PC-9 (cell line): Measurements from ENCODE around the gene TBX18. TPM values are rescaled to one million over a fixed set of nuclear protein-coding genes. Genes with fewer than 3 reads are reported as not detected.

Experiments
- BruUV-seq: library from RNA; stranded (reverse); fragments of 400-500 nt; replicated peaks from 2 replicates; lab custom pipeline; 2021; lab: Mats Ljungman, UMichigan
- CTCF ChIA-PET: fragments of 300-600 bp; sonication (Branson Sonifier 250); formaldehyde crosslinking; loops from one replicate; lab custom pipeline; 2022; ENCODE audit warnings: antibody characterized with exemption; lab: Charles Lee
- POLR2A ChIA-PET: fragments of 300-600 bp; sonication (Branson Sonifier 250); formaldehyde crosslinking; loops from one replicate; lab custom pipeline; 2022; ENCODE audit warnings: antibody characterized with exemption; ENCODE audit not compliant: unreplicated experiment; lab: Charles Lee
- DNase-seq, 2 experiments: peaks; one replicate each; pipeline versions ENCODE4 v3.0.0 to v3.0.0-alpha.2; 2015 to 2022; ENCODE audit warnings: mixed read lengths in 1 of 2
- H2AFZ ChIP-seq: fragments of 200-600 bp; sonication (generic); 2 replicates; pipeline ENCODE4 v1.8.1; 2017; ENCODE audit warnings: antibody characterized with exemption
- H3F3A ChIP-seq: fragments of 200-600 bp; sonication (generic); 2 replicates; pipeline ENCODE4 v1.8.1; 2017; ENCODE audit warnings: antibody characterized with exemption, mild to moderate bottlenecking, low read depth; ENCODE audit not compliant: insufficient read depth
- H3K27ac ChIP-seq: fragments of 200-600 bp; sonication (generic); 2 replicates; pipeline ENCODE4 v1.6.1; 2016; ENCODE audit warnings: mixed run types
- H3K27me3 ChIP-seq: fragments of 200-600 bp; sonication (generic); 2 replicates; pipeline ENCODE4 v1.6.1; 2016; ENCODE audit warnings: low read depth, mixed run types; ENCODE audit not compliant: insufficient read depth
- H3K36me3 ChIP-seq: fragments of 200-600 bp; sonication (generic); 2 replicates; pipeline ENCODE4 v1.6.1; 2016; ENCODE audit warnings: low read depth, mixed run types
- H3K4me1 ChIP-seq: fragments of 200-600 bp; sonication (generic); replicated peaks from 2 replicates; pipeline ENCODE4 v1.6.1; 2016; ENCODE audit warnings: mixed run types; ENCODE audit not compliant: insufficient read depth
- H3K4me2 ChIP-seq: fragments of 200-600 bp; sonication (generic); 2 replicates; pipeline ENCODE4 v1.6.1; 2017; ENCODE audit warnings: mixed run types
- H3K4me3 ChIP-seq: fragments of 200-600 bp; sonication (generic); 2 replicates; pipeline ENCODE4 v1.6.1; 2016; ENCODE audit warnings: mixed run types
- H3K79me2 ChIP-seq: fragments of 200-600 bp; sonication (generic); 2 replicates; pipeline ENCODE4 v1.6.1; 2017; ENCODE audit warnings: low read depth, mixed run types
- H3K9me2 ChIP-seq: fragments of 200-600 bp; sonication (generic); 2 replicates; pipeline ENCODE4 v1.8.1; 2017; ENCODE audit warnings: mild to moderate bottlenecking; ENCODE audit not compliant: insufficient read depth
- H3K9me3 ChIP-seq: fragments of 200-600 bp; sonication (generic); 2 replicates; pipeline ENCODE4 v1.8.1; 2016; ENCODE audit warnings: low read depth; ENCODE audit not compliant: insufficient read depth
- H4K20me1 ChIP-seq: fragments of 200-600 bp; sonication (generic); 2 replicates; pipeline ENCODE4 v1.8.1; 2017; ENCODE audit not compliant: insufficient read depth
- EZH2 ChIP-seq: fragments of 200-600 bp; sonication (generic); IDR thresholded peaks from 2 replicates; pipeline ENCODE4 v1.8.0; 2017; ENCODE audit warnings: antibody characterized with exemption, low read depth
- intact Hi-C: fragments of 100-400 bp; cut with micrococcal nuclease; formaldehyde crosslinking; loops from one replicate; pipeline ENCODE4 v1.10.0; 2022; ENCODE audit not compliant: unreplicated experiment
- total RNA-seq: library from RNA; stranded (reverse); gene quantifications from 2 replicates; pipeline ENCODE4 v1.2.3, GENCODE V29; 2021
- TF ChIP-seq, protein P1 (sequence below): fragments of 200-600 bp; sonication (generic); conservative IDR thresholded peaks from 2 replicates; pipeline ENCODE4 v1.6.1; 2017; ENCODE audit warnings: mixed run types, antibody characterized with exemption, mild to moderate bottlenecking, moderate library complexity

The TBX18 gene
- total RNA-seq, 1 experiment from 2014 or later = not detected

DNA sequence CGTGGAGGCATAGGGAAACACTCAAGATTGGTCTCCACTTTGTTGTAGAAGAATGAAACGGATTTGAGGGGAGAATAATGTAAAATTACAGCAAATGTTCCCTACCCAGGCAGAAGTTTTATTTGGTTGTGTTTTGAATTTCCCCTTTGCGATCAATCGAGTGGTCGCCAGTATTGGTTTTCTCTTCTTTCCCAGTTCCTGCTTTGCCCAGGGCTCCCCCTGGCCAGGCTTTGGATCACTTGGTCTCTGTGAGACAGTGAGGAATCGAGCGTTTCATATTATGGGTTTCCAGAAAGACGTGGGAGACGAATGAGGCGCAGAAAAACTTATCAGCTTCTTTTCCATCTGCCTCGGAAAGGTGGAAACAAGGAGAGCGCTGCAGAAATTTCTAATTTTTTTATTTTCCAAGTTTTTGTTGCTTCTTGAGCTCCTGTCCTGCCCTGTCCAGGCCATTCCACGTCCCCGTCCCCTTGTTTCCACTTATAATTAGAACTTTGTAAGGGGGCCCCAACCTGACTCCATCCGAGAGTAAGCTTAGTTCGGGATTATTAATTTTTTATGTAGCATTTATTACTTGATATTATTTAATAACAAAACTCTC lies 7.5 kb upstream of the TBX18 start:
- no peak for TF ChIP-seq EZH2
- TF ChIP-seq, protein P1, sequence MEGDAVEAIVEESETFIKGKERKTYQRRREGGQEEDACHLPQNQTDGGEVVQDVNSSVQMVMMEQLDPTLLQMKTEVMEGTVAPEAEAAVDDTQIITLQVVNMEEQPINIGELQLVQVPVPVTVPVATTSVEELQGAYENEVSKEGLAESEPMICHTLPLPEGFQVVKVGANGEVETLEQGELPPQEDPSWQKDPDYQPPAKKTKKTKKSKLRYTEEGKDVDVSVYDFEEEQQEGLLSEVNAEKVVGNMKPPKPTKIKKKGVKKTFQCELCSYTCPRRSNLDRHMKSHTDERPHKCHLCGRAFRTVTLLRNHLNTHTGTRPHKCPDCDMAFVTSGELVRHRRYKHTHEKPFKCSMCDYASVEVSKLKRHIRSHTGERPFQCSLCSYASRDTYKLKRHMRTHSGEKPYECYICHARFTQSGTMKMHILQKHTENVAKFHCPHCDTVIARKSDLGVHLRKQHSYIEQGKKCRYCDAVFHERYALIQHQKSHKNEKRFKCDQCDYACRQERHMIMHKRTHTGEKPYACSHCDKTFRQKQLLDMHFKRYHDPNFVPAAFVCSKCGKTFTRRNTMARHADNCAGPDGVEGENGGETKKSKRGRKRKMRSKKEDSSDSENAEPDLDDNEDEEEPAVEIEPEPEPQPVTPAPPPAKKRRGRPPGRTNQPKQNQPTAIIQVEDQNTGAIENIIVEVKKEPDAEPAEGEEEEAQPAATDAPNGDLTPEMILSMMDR = no peak
- Histone ChIP-seq H3K36me3 (no peaks in the 10 kb centered on the region), H3K27me3 (no peaks in the 10 kb centered on the region), H2AFZ (no peak overlapping the region), H3K9me2 (no peaks in the 10 kb centered on the region; the same call in 1 of the 2 replicates), H3K79me2 (no peaks in the 10 kb centered on the region), H3K4me2 (no peak overlapping the region), H3K4me3 (no peak overlapping the region), H4K20me1 (no peaks in the 10 kb centered on the region), H3K27ac (no peak overlapping the region), H3F3A (no peaks in the 10 kb centered on the region), H3K9me3 (no peaks in the 10 kb centered on the region), H3K4me1 (no peaks in the 10 kb centered on the region)
- intact Hi-C loops = no loop called here
- DNase-seq = no peak
- POLR2A ChIA-PET = interaction anchor here (0.7 kb wide), 1 partner anchor 222 kb away, joined by 4 read pairs; no protein-coding TSS in a partner anchor
- no TSS peak for BruUV-seq
- CTCF ChIA-PET = no interaction called here

DNA sequence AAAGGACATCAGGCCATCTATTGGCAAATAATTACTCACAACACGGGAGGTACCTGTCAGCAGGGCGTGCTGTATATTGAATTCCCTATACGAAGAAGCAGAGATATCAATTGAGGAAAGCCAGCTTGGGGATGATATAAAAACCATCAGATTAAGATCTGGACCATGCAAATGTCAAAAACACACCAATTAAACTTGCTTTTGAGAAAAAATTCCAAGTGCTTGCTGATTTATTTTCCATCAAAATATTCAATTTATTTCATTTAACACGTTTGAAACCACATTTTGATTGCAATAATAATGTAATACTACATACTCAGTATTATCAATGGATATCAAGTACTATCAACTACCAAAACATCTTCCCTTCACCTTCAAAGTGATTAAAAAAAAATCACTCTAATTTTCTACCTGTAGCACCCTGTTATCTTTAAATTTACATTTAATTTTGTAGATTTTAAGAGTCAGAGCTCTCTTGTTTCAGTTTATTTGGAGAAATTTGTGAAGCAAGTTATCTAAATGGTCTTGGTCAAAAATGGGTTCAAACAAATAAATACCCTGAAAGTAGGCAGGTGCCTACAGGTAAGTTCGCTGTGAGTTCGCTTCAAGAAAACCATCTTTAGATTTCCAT lies 6.8 kb upstream of the TBX18 start:
- no peaks in the 10 kb centered on the region for H3K4me1 ChIP-seq
- H4K20me1 ChIP-seq = no peaks in the 10 kb centered on the region
- no peak overlapping the region for H3K4me3 ChIP-seq
- H2AFZ ChIP-seq = no peak overlapping the region
- H3K27ac ChIP-seq = no peak overlapping the region
- H3K79me2 ChIP-seq = no peaks in the 10 kb centered on the region
- BruUV-seq = no TSS peak
- POLR2A ChIA-PET = no interaction called here
- CTCF ChIA-PET = no interaction called here
- H3F3A ChIP-seq = no peaks in the 10 kb centered on the region
- H3K9me2 ChIP-seq = no peaks in the 10 kb centered on the region; the same call in 1 of the 2 replicates
- H3K27me3 ChIP-seq = no peaks in the 10 kb centered on the region
- no peaks in the 10 kb centered on the region for H3K36me3 ChIP-seq
- DNase-seq = no peak
- intact Hi-C loops = no loop called here
- TF ChIP-seq EZH2 = no peak
- TF ChIP-seq, protein P1 = no peak
- no peak overlapping the region for H3K4me2 ChIP-seq
- no peaks in the 10 kb centered on the region for H3K9me3 ChIP-seq

DNA sequence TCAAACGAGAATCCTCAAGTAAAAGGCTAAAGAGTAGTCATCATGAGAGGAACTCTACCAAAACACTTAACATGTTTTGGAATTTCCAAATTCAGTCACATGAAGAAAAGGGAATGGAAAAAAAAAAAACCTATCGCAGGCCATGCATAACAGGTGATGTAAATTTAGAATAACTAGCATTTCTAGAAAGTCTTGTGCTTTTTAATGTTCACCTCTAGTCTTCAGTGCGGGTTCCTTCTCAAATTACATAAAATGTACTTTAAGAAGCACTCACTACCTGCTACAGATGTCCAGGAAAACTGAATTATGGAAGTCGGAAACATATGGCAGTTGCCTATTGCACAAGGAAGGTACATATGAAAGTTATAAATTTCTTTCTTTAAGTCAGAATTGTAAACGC lies 6.1 kb upstream of the TBX18 start:
- H3K9me3 ChIP-seq = no peaks in the 10 kb centered on the region
- H3K36me3 ChIP-seq = no peaks in the 10 kb centered on the region
- no peaks in the 10 kb centered on the region; the same call in 1 of the 2 replicates for H3K9me2 ChIP-seq
- no peak overlapping the region for H3K27ac ChIP-seq
- DNase-seq = no peak
- H3K4me2 ChIP-seq = no peak overlapping the region
- intact Hi-C loops = no loop called here
- POLR2A ChIA-PET = interaction anchor here (0.6 kb wide), 1 partner anchor 1418 kb away, joined by 3 read pairs; no protein-coding TSS in a partner anchor
- no peaks in the 10 kb centered on the region for H3K79me2 ChIP-seq
- no peaks in the 10 kb centered on the region for H4K20me1 ChIP-seq
- H3K27me3 ChIP-seq = no peaks in the 10 kb centered on the region
- no peaks in the 10 kb centered on the region for H3F3A ChIP-seq
- no peak for TF ChIP-seq EZH2
- TF ChIP-seq, protein P1 = no peak
- no peaks in the 10 kb centered on the region for H3K4me1 ChIP-seq
- no peak overlapping the region for H2AFZ ChIP-seq
- CTCF ChIA-PET = no interaction called here
- BruUV-seq = no TSS peak
- no peak overlapping the region for H3K4me3 ChIP-seq
